ENCODE measurements around the gene SEPTIN1. TPM values are rescaled to one million over a fixed set of nuclear protein-coding genes. Genes with fewer than 3 reads are reported as not detected.

SEPTIN1 gene
- total RNA-seq, 1 donor from 2014 or later: 2.0 TPM

GRCh38 chr16:30374538-30374937, 7.8 kb downstream of the SEPTIN1 start, which contains the start of gene MYL11:
MYL11 (plus strand) TSS chr16:30374802; CDS start chr16:30374858, 56 bp downstream.
- Mint-ChIP-seq H3K36me3 (ENCODE audit: unreplicated experiment) (no peaks in the 10 kb centered on the region), H3K27ac (ENCODE audit: unreplicated experiment) (no peak within 1 kb of the TSS), H3K4me3 (ENCODE audit: unreplicated experiment) (no peak within 1 kb of the TSS), H3K9me3 (ENCODE audit: unreplicated experiment) (no peaks in the 10 kb centered on the region), H3K27me3 (ENCODE audit: unreplicated experiment) (no peaks in the 10 kb centered on the region), H3K4me1 (ENCODE audit: unreplicated experiment) (peaks cover 32% of the 10 kb centered on the region)
- TF ChIP-seq, protein P1, sequence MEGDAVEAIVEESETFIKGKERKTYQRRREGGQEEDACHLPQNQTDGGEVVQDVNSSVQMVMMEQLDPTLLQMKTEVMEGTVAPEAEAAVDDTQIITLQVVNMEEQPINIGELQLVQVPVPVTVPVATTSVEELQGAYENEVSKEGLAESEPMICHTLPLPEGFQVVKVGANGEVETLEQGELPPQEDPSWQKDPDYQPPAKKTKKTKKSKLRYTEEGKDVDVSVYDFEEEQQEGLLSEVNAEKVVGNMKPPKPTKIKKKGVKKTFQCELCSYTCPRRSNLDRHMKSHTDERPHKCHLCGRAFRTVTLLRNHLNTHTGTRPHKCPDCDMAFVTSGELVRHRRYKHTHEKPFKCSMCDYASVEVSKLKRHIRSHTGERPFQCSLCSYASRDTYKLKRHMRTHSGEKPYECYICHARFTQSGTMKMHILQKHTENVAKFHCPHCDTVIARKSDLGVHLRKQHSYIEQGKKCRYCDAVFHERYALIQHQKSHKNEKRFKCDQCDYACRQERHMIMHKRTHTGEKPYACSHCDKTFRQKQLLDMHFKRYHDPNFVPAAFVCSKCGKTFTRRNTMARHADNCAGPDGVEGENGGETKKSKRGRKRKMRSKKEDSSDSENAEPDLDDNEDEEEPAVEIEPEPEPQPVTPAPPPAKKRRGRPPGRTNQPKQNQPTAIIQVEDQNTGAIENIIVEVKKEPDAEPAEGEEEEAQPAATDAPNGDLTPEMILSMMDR (IDR thresholded peaks at IDR 0.05): no peak
- no peak for DNase-seq (ENCODE audit: extremely low spot score, unreplicated experiment)

- no peaks in the 10 kb centered on the region for H3K27me3 Mint-ChIP-seq (ENCODE audit: unreplicated experiment)
- H3K4me3 Mint-ChIP-seq (ENCODE audit: unreplicated experiment): peak overlapping the region; percentile 33
- H3K36me3 Mint-ChIP-seq (ENCODE audit: unreplicated experiment): no peaks in the 10 kb centered on the region
- no peak overlapping the region for H3K27ac Mint-ChIP-seq (ENCODE audit: unreplicated experiment)
- H3K9me3 Mint-ChIP-seq (ENCODE audit: unreplicated experiment): no peaks in the 10 kb centered on the region
- peaks cover 32% of the 10 kb centered on the region for H3K4me1 Mint-ChIP-seq (ENCODE audit: unreplicated experiment)
- TF ChIP-seq, protein P1 (IDR thresholded peaks at IDR 0.05): no peak
- no peak for DNase-seq (ENCODE audit: extremely low spot score, unreplicated experiment)
These were observed 9.6 kb downstream of the SEPTIN1 start for GRCh38 chr16:30372725-30373124.

DNA sequence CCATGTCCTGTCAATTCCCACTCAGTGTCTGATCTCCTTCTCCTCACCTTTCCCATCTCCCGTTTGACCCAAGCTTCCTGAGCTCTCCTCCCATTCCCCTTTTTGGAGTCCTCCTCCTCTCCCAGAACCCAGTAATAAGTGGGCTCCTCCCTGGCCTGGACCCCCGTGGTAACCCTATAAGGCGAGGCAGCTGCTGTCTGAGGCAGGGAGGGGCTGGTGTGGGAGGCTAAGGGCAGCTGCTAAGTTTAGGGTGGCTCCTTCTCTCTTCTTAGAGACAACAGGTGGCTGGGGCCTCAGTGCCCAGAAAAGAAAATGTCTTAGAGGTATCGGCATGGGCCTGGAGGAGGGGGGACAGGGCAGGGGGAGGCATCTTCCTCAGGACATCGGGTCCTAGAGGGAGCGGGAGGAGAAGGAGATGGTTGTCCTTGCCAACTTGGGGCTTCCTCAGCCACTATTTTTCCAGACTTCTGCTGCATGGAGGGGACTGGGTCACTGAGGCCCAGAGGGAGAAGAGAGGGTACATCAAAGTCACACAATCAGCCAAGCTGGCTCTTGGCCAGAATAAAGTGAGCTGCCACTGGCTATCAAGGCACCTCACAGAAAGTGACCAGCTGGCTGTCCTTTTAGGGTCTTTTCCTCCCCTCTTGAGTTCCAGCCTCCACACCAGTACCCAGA, 10.2 kb downstream of the SEPTIN1 start:
- TF ChIP-seq, protein P1 (IDR thresholded peaks at IDR 0.05): no peak
- peaks cover 32% of the 10 kb centered on the region for H3K4me1 Mint-ChIP-seq (ENCODE audit: unreplicated experiment)
- no peaks in the 10 kb centered on the region for H3K27me3 Mint-ChIP-seq (ENCODE audit: unreplicated experiment)
- peak overlapping the region; percentile 93 for H3K27ac Mint-ChIP-seq (ENCODE audit: unreplicated experiment)
- no peak for DNase-seq (ENCODE audit: extremely low spot score, unreplicated experiment)
- H3K36me3 Mint-ChIP-seq (ENCODE audit: unreplicated experiment): peaks cover 3% of the 10 kb centered on the region
- no peaks in the 10 kb centered on the region for H3K9me3 Mint-ChIP-seq (ENCODE audit: unreplicated experiment)
- H3K4me3 Mint-ChIP-seq (ENCODE audit: unreplicated experiment): peak overlapping the region; percentile 23

DNA sequence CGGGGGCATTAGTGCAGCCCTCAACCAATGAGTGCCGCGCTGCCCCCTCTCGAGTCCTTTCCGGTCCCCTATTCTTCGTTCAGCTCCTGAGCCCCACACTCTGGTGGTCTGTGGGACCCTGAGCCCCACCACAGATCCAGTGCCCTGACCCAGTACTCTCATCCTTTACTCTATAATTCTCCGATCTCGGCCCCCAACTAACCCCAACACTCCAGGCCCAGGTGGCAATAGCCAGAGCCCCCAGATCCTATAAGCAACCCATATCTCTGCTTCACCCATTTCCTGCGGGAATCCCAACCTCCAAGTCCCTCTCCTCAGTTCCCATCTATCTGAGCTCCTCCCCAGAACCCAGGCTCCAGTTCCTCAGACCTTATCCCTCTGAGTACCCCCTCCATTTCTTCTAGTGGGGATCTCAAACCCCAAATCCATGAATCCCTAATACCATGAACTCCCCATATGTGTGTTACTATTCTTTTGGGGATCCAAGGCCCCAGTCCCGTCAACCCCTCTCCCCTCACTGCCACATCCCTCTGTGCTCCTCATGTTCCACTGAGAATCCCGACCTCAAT, 11.0 kb downstream of the SEPTIN1 start:
- H3K27ac Mint-ChIP-seq (ENCODE audit: unreplicated experiment): peak overlapping the region; percentile 93
- TF ChIP-seq, protein P1 (IDR thresholded peaks at IDR 0.05): no peak
- no peaks in the 10 kb centered on the region for H3K27me3 Mint-ChIP-seq (ENCODE audit: unreplicated experiment)

DNA sequence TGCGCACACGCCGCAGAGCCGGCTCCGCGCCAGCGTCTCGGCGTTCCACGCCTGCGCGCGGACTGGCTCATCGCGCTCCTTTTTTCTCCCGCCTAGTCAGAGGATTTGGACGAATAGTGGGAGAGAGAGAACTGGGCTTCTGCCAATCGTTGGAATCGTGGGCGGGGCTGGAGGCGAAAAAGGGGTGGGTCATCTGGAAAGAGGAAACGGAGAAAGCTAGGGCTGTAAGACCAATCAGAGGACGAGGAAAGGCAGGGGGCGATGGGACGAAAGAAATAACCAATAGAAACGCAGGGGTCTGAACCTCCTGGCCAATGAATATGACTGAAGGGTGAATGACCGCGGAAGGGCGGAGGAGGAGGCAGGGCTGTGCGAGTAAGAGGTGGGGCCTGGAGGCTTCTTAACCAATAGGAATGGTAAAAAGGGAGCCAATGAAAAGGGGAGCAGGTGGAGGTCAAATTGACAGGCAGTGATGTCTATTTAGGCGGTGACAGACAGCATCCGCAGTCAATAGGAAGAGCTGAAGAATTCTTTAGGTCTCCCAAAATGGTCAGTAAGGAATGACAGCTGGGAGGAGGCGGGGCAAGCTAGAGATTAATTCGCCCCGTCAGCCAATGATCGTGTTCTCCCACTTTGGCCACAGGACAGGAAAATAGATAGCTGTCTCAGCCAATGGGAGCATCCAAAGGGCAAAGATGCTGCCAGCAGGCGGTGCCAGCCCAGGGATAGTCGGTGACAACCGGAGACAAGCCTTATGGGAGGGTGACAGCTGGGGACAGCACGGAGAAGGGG, 11.7 kb downstream of the SEPTIN1 start, which contains the start of gene TBC1D10B:
Gene TBC1D10B (minus strand): TSS at position 39 of the 792 bp plus-strand sequence. CDS start 311 bp downstream, outside the sequence.
- TF ChIP-seq, protein P1 (IDR thresholded peaks at IDR 0.05): peak; percentile 46
- Mint-ChIP-seq H3K27ac (ENCODE audit: unreplicated experiment) (peak within 1 kb of the TSS; percentile 93), H3K4me3 (ENCODE audit: unreplicated experiment) (peak within 1 kb of the TSS; percentile 85), H3K9me3 (ENCODE audit: unreplicated experiment) (no peaks in the 10 kb centered on the region), H3K27me3 (ENCODE audit: unreplicated experiment) (no peaks in the 10 kb centered on the region), H3K4me1 (ENCODE audit: unreplicated experiment) (peaks cover 40% of the 10 kb centered on the region), H3K36me3 (ENCODE audit: unreplicated experiment) (peaks cover 7% of the 10 kb centered on the region)
- DNase-seq (ENCODE audit: extremely low spot score, unreplicated experiment): peak; percentile 100

More for the DNA sequence above, 11.0 kb downstream of the SEPTIN1 start:
- Mint-ChIP-seq H3K36me3 (ENCODE audit: unreplicated experiment) (peaks cover 6% of the 10 kb centered on the region), H3K4me1 (ENCODE audit: unreplicated experiment) (peaks cover 38% of the 10 kb centered on the region), H3K9me3 (ENCODE audit: unreplicated experiment) (no peaks in the 10 kb centered on the region), H3K4me3 (ENCODE audit: unreplicated experiment) (peak overlapping the region; percentile 74)
- no peak for DNase-seq (ENCODE audit: extremely low spot score, unreplicated experiment)

Measured in osteocyte (in vitro differentiated cells).